ENCODE results near the gene GRIN2A.

GRIN2A gene

DNA sequence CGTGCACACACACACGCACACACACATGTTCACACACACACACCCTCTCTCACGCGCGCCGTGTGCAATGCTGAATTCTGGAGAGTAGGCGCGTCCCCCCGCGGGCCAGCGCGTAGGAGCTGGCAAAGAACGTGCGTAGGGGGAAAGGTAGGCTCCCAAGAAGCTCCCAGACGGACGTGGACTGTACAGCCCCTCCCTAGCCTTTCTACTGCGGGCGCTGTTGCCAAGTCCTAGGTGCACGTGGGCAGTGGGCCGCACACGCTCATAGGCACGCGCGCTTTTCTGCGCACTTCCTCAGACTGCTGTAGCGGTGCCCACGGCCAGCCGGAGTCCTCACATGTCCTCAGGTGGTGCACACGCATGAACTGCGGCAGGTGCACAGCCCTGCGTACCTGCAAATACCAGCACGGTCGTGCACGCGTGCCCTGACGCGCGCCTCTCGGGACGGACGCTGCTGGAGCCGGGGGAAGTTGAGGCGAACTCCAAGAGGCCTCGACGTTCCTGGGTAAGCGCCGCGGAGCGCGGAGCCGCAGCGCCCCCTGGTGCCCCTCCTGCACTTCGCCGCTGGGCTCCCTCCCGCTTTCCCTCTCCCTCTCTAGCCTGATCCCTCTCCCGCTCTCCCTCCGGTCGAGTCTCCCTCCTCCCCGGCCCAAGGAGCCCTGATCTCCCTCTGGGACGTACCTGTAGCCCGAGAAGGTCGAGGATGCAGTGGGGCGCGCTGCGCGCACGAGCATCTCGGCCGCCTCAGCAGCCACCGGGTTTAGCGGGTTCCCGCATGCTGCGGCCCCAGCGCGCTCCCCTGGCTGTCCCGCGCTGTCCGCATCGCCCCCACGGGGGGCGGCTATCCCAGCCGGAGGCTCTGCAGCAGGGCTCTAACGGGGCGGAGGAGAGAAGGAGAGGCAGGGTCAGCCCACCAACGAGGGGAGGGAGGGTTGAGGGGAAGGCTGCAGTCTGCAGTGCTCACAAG is 749 bp downstream of the GRIN2A start:
- DNase-seq: no peak

DNA sequence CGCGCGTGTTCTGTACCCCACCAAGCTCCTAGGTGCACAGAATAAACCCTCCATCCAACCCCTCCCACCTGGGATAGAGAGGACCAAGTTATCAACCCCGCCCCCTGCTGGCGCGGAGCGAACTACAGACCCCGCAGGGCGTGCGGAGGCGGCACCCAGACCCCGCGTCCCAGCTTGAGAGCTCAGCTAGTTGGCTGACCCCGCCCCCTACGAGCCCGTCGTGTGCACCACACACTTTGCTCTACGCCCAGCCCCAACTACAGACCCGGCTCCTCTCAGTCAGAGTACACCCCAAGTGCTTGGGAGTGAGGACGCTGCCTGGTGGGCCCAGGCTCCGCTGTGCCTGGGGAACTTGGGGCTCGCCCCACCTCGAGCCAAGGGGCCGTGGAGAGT is 1.5 kb downstream of the GRIN2A start:
- no peak for DNase-seq

DNA sequence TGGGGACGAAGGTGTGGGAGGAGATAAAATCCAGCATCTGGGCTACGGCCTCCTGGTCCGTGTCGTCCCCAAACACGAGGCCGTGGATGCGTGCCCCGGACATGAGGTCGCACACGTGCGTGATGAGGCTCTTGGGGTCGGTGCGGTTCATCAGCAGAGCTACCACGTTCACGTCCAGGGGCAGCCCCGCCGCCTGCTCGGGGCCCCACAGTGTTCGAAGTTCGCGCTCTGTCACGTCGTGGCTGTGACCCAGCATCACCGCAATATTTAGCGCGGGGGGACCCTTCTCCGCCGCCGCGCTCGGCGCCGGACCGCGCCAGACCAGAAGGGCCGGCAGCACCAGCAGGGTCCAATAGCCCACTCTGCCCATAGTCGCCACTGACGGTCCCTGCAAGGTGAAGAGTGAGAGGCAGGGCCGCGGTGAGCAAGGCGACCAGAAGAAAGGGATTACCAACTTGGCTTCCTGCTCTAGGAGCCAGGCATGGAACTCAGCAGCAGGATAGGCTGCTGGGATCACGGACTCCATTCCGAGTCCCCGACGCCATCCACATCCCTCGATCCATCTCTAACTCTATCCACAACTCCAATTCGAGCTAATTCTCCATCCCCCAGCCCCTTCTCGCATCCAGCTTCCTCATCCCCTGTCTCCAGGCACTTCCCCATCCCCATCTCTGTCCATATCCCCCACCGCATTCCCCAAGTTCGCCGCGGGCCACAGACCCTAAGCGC is 2.0 kb downstream of the GRIN2A start:
- DNase-seq: no peak

DNA sequence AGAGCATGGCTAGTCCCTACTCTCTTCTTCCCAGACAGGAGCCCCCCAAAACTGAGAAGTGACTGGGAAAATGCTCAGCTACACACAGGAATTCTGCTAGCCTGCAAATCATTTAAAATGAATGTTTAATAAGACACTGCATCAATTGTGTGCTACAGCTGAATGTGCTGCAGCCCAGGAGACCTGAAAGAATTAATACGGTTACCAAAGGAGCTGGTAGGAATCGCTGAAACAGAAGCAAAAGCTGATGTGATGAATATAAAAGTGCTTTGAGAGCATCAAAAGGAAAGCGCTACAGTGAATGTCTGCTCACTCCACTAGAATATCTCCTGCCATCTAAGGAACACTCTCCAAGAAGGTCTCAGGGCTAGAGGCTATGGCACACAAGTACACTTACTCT is 3.7 kb downstream of the GRIN2A start:
- DNase-seq: no peak

DNA sequence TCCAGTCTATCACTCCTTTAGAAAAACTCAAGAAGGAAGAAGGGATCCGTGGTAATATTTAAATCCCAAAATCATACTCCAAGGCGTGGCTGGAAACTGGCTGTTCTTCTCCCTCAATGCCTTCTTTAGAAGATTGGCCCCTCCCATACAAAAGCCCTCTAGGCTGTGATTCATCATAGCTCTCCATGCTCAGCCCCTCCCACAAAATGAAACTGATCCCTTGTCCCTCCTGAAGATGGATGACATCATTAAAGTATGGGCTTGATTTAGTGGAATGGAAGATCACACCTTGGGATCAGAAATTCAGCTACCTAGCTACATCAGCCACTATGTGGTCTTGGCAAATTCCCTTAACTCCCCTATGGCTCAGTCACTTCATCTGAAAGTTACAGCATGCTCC is 4.1 kb downstream of the GRIN2A start:
- no peak for DNase-seq

DNA sequence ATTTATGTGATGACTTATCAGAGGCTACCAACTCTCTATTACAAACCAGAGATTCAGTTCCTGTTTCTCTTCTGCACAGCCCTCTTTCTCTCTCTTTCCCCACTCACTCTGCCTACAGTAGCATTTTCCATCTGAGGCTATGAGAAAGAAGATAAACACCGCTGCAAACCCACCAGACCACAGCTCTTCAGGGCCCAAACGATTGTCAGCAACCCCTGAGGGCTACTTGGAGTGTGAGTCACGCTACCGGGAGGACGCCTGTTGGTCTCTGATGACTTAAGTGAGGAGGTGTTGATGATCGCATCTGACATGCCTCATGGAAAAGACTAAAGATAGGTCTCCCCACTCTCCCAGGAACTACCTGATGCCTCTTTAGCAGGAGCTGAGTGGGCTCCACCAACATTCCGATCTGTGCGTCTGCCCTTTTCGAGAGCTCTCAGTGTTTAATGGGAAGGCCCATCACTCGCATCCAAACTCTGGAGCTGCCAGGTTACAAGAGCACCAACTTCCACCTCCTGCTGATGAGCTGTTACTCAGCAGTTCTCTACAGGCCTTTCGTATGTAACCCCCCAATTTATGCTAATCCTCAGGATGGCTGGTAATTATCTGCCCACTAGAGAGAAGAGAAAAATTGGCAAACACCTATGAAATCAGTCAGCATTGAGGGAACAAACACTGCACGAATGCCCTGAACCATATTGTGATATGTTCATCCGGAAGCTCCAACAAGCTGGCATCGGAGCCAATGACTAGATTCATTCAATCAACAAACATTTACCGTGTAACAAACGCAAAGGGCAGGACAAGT is 9.2 kb downstream of the GRIN2A start:
- no peak for DNase-seq

DNA sequence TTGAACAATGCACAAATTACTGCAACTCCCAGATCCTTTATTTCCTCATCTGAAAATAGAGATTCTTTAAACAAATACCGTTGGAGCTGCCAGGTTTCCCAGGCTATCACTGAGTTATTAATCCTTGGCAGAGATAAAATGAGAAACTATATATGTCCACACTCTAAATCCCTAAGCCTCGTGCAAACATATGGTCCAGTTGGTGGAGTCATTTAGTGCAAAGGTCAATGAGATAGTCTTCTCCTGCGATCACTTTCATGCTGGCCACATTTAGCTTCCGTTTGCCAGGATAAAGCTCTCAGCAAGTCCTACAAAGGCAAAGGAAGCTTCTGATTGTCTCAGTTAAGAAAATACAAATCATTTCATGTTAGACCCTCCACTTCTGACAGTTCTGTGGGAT is 11.0 kb downstream of the GRIN2A start:
- no peak for DNase-seq

DNA sequence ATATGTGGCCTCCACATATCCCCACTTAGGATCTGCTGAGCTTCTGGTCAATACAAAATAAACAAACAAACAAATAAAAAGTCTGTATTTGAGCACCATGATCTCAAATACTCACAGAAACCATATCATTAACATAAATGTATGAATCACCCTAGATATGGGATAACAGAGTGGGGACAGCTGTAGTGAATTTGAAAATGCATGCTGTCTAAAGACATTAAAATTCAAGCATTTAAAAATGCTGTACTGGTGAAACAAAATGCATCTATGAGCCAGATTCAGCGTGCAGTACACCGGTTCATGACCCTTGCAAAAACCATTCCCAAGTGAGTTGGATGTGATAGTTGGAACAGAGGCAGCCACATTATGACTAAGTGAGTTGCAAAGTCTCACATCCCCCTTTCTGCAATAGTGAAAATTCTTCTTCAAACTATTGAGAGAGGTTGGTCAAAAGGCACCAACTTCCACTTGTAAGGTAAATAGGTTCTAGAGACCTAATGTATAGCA is 12.3 kb downstream of the GRIN2A start:
- no peak for DNase-seq

DNA sequence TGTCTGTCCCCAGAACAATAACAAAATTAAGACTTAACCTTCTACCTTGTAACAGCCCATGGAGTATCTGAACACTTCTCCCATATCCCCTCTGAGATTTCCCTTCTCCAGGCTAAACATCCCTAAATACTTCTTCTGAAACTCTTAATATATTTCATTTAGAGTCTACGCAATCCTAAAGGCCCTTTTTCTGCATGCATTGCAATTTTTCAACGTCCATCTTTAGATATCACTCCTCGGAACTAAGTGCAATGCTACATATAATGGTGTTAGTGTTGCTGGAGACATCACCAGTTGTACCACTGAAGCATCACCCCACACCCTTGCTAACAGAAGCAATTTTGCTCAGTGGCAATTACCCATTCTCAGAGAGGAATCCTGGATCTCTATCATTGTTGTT is 13.2 kb downstream of the GRIN2A start:
- DNase-seq: no peak

DNA sequence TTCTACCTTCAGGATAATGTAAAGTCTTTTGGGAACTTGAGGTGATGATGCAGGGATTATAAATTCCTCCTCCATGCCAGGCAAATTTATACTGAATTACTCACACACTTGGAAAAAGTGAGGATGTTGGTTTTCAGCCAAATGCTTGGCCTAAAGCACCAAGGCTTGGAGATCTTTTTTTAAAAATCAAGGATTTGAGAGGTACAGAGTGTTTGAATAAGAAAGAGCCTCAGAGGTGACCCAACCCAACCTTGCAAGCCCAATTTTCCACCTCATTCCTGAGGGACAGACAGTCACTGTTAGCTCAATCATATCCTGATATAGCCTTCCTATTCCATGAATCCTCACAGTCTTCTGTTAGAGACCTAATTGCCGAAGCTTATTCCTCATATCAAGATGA is 14.0 kb downstream of the GRIN2A start:
- DNase-seq: no peak

DNA sequence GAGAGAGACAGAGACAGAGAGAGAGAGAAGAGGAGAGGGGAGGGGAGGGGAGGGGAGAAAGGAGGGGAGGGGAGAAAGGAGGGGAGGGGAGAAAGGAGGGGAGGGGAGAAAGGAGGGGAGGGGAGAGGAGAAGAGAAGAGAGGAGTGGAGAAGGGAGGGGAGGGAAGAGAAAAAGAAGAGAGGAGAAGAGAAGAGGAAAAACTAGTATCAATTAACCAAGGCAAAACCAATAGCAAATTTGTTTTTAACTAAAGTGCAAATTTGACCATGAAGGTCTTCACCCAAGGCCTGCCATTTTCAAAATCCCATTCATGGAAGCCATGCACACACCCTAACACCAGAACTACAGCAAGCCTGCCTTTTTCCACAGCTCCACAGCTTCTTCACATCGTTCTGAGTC is 16.6 kb downstream of the GRIN2A start:
- no peak for DNase-seq

DNA sequence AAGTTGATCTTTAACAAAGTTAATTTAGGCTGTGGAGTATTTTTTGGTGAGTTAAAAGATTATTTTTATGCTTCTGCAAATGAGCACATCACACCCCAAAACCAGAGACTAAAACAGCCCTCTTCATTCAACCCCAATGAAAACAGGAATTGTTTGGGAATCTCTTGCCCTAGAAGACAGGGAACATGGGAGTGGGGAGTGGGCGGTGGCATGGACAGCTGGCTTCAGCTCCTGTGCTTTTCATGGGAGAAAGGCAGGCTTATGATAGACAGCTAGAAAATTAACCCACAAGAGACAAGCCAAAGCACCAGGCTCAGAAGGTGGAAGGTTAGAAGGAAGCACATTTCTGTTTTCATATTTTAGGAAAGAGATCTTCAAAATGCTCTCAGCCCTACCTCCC is 19.2 kb downstream of the GRIN2A start:
- no peak for DNase-seq

DNA sequence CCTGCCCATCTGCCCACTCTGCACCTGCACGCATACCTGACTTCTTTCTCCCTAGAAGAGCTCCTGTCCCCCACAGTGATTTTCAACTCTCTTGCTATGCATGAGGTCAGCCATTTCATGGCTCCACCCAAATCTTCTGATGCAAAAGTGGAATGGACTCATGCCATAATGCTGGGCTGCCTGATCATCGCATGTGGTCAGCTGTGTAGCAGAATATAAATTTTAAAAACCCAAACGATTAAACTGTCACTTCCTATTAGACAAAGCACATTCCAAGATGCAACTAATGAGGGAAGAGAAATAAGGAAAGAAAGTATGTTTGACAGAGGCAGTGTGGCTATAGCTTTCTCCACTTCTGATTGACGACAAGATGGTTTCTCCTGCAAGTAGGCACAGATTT is 26.1 kb downstream of the GRIN2A start:
- no peak for DNase-seq

DNA sequence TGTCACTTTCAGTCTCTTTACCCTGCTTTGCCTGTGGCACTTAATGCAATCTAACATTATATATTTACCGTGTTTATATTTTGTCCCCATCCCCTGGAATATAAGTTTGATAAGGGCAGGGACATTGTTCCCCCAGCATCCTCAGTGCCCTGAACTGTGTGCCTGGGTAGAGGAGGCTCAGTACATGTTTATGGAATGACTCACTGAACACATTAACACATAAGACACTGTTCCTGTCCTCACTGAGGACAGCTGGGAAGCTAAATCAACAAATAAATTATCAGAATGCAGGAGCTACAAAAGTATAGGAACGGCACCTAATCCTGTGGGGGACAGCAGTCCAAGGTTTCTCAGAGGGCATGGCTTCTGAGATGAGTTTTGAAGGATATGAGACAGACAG is 27.8 kb downstream of the GRIN2A start:
- no peak for DNase-seq

DNA sequence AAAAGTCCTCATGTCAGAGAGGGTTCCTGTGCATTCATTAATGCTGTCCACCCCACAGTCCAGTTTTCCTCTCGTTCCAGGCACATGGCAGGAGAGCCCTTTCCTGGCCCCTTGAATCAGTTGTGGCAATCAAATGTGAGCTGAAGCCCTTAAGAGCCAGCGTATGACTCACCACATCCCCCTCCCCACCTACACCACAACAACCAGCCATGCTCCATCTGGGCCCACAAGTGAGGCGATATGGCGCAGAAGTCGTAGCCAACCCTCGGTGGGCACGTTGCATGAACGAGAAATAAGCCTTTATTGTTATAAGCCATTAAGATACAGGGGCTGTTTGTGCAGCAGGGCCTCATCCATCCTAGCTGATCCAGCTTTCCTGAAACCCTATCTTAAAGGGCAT is 28.2 kb downstream of the GRIN2A start:
- DNase-seq: no peak

DNA sequence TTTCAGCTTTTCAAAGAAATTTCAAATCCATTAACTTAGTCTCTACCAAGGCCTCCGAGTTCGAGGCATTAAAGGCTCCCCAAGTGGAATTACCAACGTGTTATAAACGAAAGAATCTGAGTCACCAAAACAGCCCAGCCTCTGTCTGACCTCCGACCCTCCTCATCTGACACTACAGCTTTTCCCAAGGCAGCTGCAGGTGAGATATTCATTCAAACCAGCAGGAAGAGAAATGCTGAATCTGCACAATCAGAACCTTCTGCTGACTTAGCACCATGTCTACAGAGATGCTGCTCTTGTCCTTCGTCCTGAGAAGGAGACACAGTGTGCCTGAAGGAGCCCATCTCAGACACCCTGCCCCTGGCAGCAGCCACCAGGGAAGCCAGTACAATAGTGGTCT is 30.5 kb downstream of the GRIN2A start:
- DNase-seq: no peak

DNA sequence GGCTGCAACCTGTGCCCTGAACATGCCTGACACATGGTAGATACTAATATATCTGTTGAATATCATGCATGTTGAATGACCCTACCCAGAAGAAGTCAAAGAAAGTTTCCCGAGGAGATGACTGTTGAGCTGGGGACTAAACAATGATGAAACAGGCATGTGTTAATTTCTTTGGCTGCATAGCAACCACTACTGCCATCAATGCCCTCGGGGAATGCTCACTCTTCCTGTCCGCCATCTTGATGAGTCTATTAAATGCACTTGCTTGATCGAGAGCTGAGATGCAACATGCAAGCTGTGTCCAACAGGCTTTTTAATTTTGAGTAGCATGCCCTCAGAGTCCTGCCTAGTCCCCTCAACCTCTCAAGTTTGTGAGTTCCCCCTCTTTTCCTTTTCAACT is 31.3 kb downstream of the GRIN2A start:
- no peak for DNase-seq

DNA sequence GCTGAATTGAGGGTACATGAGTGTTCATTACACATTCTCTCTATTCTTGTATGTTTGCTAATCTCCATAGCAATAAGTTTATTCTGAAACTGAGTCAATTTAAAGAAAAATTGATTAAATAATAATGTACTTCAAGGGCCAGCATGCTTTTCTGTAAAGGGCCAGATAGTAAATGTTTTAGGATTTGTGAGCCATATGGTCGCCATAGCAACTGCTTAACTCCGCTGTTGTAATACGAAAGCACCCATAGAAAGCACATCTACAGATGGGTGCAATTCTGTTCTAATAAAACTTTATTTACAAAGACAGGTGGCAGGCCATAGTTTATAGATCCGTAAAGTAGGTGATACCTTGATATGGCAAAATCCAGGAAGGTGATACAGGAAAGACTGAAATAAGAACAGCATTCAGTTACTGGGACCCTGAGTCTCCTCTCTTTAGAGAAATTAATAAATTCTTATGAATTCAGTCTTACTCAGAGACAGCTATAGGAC is 36.6 kb downstream of the GRIN2A start:
- DNase-seq: no peak

DNA sequence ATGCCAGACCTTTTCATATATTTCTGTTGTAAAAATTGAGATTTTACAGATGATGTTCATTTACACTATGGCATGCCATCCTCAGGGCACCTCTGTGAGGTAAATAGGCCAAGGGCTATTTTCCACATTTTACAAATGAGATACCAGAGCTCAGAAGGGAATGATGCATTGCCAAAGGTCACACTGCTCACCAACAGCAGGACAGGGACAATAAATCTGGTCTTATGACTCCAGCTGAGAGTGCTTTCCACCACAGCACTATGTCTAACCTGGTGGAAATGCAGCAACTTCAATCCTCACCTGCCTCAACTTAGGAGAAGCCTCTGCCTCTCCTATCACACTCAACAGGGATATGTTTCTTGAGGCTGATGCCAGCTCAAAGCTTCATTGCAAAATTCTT is 40.6 kb downstream of the GRIN2A start:
- no peak for DNase-seq

DNA sequence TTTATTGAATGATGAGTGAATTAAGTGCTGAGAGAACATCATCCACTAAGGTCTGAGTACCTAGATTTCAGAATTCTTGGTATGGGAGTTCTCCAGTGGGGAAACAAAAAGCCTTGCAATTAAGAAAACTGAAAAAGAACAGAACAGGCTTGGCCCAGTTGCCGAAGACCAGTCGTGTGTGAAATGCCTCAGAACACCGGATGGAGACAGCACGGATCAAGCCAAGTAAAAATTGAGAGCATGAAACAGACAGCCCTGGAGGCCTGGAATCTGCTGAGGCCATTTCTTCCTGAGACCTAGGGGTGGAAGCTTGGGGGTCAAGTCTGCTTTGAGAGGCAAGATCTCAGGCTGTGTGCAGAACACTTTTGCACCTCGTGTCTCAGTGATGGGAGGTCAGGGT is 43.3 kb downstream of the GRIN2A start:
- DNase-seq: no peak

DNA sequence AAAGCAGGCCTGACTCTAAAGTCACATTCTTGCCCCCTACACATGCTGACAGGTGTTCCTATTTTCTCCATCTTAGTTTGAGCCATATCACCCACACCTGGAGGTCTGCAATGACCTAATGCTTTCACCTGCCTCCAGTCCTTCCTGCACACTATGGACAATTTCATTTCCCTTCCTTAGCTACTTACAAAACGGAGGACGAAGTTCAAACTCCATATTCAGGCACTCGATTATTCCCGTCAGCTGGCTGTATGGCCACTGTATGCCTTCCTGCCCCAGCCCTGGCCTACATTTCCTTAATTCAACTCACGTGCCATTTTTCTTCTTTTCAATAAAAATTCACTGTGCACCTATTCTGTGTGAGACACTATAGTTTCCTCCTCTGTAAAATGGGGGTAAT is 44.9 kb downstream of the GRIN2A start:
- DNase-seq: no peak

DNA sequence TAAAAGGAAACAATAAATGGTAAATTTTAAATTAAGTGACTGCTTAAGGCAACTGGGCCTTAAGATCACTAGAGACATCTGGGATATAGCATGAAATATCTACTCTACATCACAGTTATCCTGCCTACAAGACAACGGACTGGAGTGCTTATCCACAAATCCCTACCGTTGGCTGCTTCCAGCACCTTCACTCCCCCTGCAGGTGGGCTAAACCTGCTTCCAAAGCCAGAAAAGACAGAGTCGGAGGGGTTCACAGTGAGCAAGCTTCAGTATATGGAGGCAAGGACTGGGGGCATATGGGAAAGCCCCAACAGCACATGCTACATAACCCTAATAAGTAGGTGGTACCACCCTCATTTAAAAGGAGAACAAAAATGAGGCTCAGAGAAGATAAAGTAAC is 45.3 kb downstream of the GRIN2A start:
- DNase-seq: no peak

DNA sequence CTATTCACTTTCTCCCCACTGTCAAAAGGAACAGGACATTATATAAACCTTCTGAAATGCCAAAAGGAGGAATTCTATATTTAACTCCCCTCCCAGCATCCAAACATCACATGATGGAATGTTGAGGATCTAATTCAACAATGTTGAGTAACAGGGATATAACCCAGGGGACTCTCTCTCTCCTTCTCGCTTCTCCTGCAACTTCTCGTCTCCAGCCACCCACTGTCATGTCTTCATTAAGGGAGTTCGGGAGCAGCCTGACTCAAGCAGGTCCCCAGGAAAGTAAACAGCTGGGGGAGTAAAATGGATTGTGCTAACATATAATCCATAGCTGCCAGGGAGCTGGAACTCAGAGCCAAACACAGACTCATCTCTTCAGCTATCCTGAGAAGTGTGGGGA is 51.7 kb downstream of the GRIN2A start:
- no peak for DNase-seq
